GM19025 (cell line): ENCODE results near the gene TOR1A.

Experiments
- ATAC-seq: cut with Tn5 transposase; IDR thresholded peaks from one replicate; pipeline ENCODE4 v1.9.1; 2021; ENCODE audit warnings: mild to moderate bottlenecking, low read depth, moderate library complexity; ENCODE audit not compliant: unreplicated experiment

TOR1A gene

GRCh38 chr9:129823935-129824601 is at the start of gene TOR1A:
Gene TOR1A (minus strand): TSS chr9:129824136. CDS start chr9:129824085, 51 bp downstream.
- peak; percentile 94 for ATAC-seq

- no peak for ATAC-seq
Measured at GRCh38 chr9:129871046-129871445, 47.1 kb upstream of the TOR1A start.

- no peak for ATAC-seq
Measured at GRCh38 chr9:129869585-129870501, 45.9 kb upstream of the TOR1A start.

- no peak for ATAC-seq
Measured at GRCh38 chr9:129868872-129869486, 45.0 kb upstream of the TOR1A start.

GRCh38 chr9:129868023-129868871 is 44.3 kb upstream of the TOR1A start:
- no peak for ATAC-seq

GRCh38 chr9:129867136-129868022 is 43.4 kb upstream of the TOR1A start:
- no peak for ATAC-seq

GRCh38 chr9:129866394-129867135 is 42.6 kb upstream of the TOR1A start:
- no peak for ATAC-seq

- ATAC-seq: no peak
Measured at GRCh38 chr9:129865668-129866320, 41.9 kb upstream of the TOR1A start.

- ATAC-seq: no peak
Measured at GRCh38 chr9:129864991-129865647, 41.2 kb upstream of the TOR1A start.

GRCh38 chr9:129863059-129863690 is 39.2 kb upstream of the TOR1A start:
- ATAC-seq: no peak

- no peak for ATAC-seq
Measured at GRCh38 chr9:129861447-129861827, 37.5 kb upstream of the TOR1A start.

- no peak for ATAC-seq
Measured at GRCh38 chr9:129860653-129861446, 36.9 kb upstream of the TOR1A start.

GRCh38 chr9:129858167-129858962 is 34.4 kb upstream of the TOR1A start:
- no peak for ATAC-seq

- no peak for ATAC-seq
Measured at GRCh38 chr9:129857207-129857606, 33.3 kb upstream of the TOR1A start.

- ATAC-seq: no peak
Measured at GRCh38 chr9:129854588-129855110, 30.7 kb upstream of the TOR1A start.
